ENCODE data around the gene CKS2. TPM values are rescaled to one million over a fixed set of nuclear protein-coding genes. Genes with fewer than 3 reads are reported as not detected.

Gene CKS2
- total and polyA plus RNA-seq, 3 experiments from 2014 or later = 21.2 to 253 (median 252) TPM

GRCh38 chr9:89304020-89304833 lies 6.8 kb upstream of the CKS2 start:
- H3K27ac ChIP-seq (ENCODE audit: low read depth, low read length) = no peak overlapping the region
- Mint-ChIP-seq H3K27ac (no peak overlapping the region), H3K36me3 (peaks cover 3 to 4% (median 3%) of the 10 kb centered on the region in 3 donors), H3K4me3 (no peak overlapping the region), H3K27me3 (no peaks in the 10 kb centered on the region), H3K4me1 (no peaks in the 10 kb centered on the region), H3K9me3 (no peaks in the 10 kb centered on the region)
- H3K36me3 ChIP-seq (ENCODE audit: insufficient read depth, low read length) = no peaks in the 10 kb centered on the region
- no peak overlapping the region for H3K4me3 ChIP-seq (ENCODE audit: low read length)
- DNase-seq = no peak
- ChIA-PET POLR2A (no interaction called here), CTCF (no interaction called here)
- peaks cover 2% of the 10 kb centered on the region for H3K4me1 ChIP-seq (ENCODE audit: insufficient read depth, low read length)
- H3K27me3 ChIP-seq (ENCODE audit: insufficient read depth, low read length, poor library complexity, severe bottlenecking) = no peaks in the 10 kb centered on the region
- no peaks in the 10 kb centered on the region for H3K9me3 ChIP-seq (ENCODE audit: low read length)

GRCh38 chr9:89304834-89305188 lies 6.2 kb upstream of the CKS2 start:
- H3K4me3 ChIP-seq (ENCODE audit: low read length) = no peak overlapping the region
- no peak overlapping the region for H3K27ac ChIP-seq (ENCODE audit: low read depth, low read length)
- H3K36me3 Mint-ChIP-seq = peaks cover 3 to 4% (median 4%) of the 10 kb centered on the region in 3 donors
- no peak for DNase-seq
- no peak overlapping the region for H3K27ac Mint-ChIP-seq
- H3K27me3 Mint-ChIP-seq = no peaks in the 10 kb centered on the region
- no peaks in the 10 kb centered on the region for H3K27me3 ChIP-seq (ENCODE audit: insufficient read depth, low read length, poor library complexity, severe bottlenecking)
- peaks cover 3 to 4% (median 3%) of the 10 kb centered on the region in 3 donors for H3K4me1 Mint-ChIP-seq
- no peak overlapping the region for H3K4me3 Mint-ChIP-seq
- H3K9me3 Mint-ChIP-seq = no peaks in the 10 kb centered on the region
- H3K4me1 ChIP-seq (ENCODE audit: insufficient read depth, low read length) = peaks cover 8% of the 10 kb centered on the region
- ChIA-PET POLR2A (no interaction called here), CTCF (no interaction called here)
- H3K9me3 ChIP-seq (ENCODE audit: low read length) = no peaks in the 10 kb centered on the region
- no peaks in the 10 kb centered on the region for H3K36me3 ChIP-seq (ENCODE audit: insufficient read depth, low read length)

- peaks cover 12% of the 10 kb centered on the region for H3K4me1 ChIP-seq (ENCODE audit: insufficient read depth, low read length)
- Mint-ChIP-seq H3K27me3 (peaks cover 0 to 4% of the 10 kb centered on the region in 2 donors), H3K27ac (peak overlapping the region in 1 of 8 donors; percentile 53), H3K36me3 (peaks cover 3 to 10% (median 4%) of the 10 kb centered on the region in 3 donors), H3K4me3 (no peak overlapping the region), H3K9me3 (peaks cover 0 to 2% (median 0%) of the 10 kb centered on the region in 5 donors), H3K4me1 (peaks cover 11 to 12% (median 12%) of the 10 kb centered on the region in 3 donors)
- POLR2A ChIA-PET = no interaction called here
- CTCF ChIA-PET = no interaction called here
- no peak overlapping the region for H3K4me3 ChIP-seq (ENCODE audit: low read length)
- H3K9me3 ChIP-seq (ENCODE audit: low read length) = no peaks in the 10 kb centered on the region
- no peaks in the 10 kb centered on the region for H3K36me3 ChIP-seq (ENCODE audit: insufficient read depth, low read length)
- H3K27ac ChIP-seq (ENCODE audit: low read depth, low read length) = no peak overlapping the region
- DNase-seq = no peak
- H3K27me3 ChIP-seq (ENCODE audit: insufficient read depth, low read length, poor library complexity, severe bottlenecking) = no peaks in the 10 kb centered on the region
Measured at GRCh38 chr9:89305868-89306267, 5.1 kb upstream of the CKS2 start.

GRCh38 chr9:89309166-89309565 lies 1.8 kb upstream of the CKS2 start:
- H3K27me3 ChIP-seq (ENCODE audit: insufficient read depth, low read length, poor library complexity, severe bottlenecking) = no peaks in the 10 kb centered on the region
- Mint-ChIP-seq H3K9me3 (peaks cover 0 to 4% (median 0%) of the 10 kb centered on the region in 5 donors), H3K27me3 (peaks cover 6 to 8% of the 10 kb centered on the region in 2 donors), H3K4me3 (peak overlapping the region in 5 of 7 donors; percentile 23 to 95 (median 48)), H3K36me3 (peaks cover 2 to 12% (median 4%) of the 10 kb centered on the region in 3 donors), H3K27ac (peak overlapping the region; percentile 74 to 100 (median 98)), H3K4me1 (peaks cover 24 to 42% (median 41%) of the 10 kb centered on the region in 3 donors)
- H3K4me3 ChIP-seq (ENCODE audit: low read length) = no peak overlapping the region
- H3K4me1 ChIP-seq (ENCODE audit: insufficient read depth, low read length) = peaks cover 30% of the 10 kb centered on the region
- H3K27ac ChIP-seq (ENCODE audit: low read depth, low read length) = peak overlapping the region; percentile 99
- POLR2A ChIA-PET = no interaction called here
- no peak for DNase-seq
- no peaks in the 10 kb centered on the region for H3K9me3 ChIP-seq (ENCODE audit: low read length)
- no peaks in the 10 kb centered on the region for H3K36me3 ChIP-seq (ENCODE audit: insufficient read depth, low read length)
- CTCF ChIA-PET = interaction anchor here (1.5 kb wide), 1 partner anchor 9 kb away, joined by 4 read pairs; the partner anchor contains the start of gene SECISBP2

- H3K27me3 Mint-ChIP-seq = peaks cover 6 to 8% of the 10 kb centered on the region in 2 donors
- peaks cover 2 to 15% (median 4%) of the 10 kb centered on the region in 3 donors for H3K36me3 Mint-ChIP-seq
- ChIA-PET POLR2A (interaction anchor here (0.6 to 1.6 kb wide), 3 partner anchors 9 to 172 kb away, joined by 3 to 15 read pairs (median 8); partner anchors contain the start of gene SECISBP2), CTCF (interaction anchor here (1.5 kb wide), 2 partner anchors 9 to 239 kb away, joined by 4 read pairs; partner anchors contain the start of gene SECISBP2)
- H3K4me3 Mint-ChIP-seq = peak overlapping the region; percentile 92 to 98 (median 96)
- H3K4me1 ChIP-seq (ENCODE audit: insufficient read depth, low read length) = peaks cover 30% of the 10 kb centered on the region
- no peak for DNase-seq
- peak overlapping the region; percentile 97 to 100 (median 98) for H3K27ac Mint-ChIP-seq
- no peaks in the 10 kb centered on the region for H3K36me3 ChIP-seq (ENCODE audit: insufficient read depth, low read length)
- H3K27me3 ChIP-seq (ENCODE audit: insufficient read depth, low read length, poor library complexity, severe bottlenecking) = no peaks in the 10 kb centered on the region
- no peaks in the 10 kb centered on the region for H3K9me3 ChIP-seq (ENCODE audit: low read length)
- H3K9me3 Mint-ChIP-seq = peaks cover 0 to 4% (median 0%) of the 10 kb centered on the region in 5 donors
- H3K27ac ChIP-seq (ENCODE audit: low read depth, low read length) = peak overlapping the region; percentile 99
- H3K4me3 ChIP-seq (ENCODE audit: low read length) = peak overlapping the region; percentile 71
- H3K4me1 Mint-ChIP-seq = peaks cover 26 to 48% (median 48%) of the 10 kb centered on the region in 3 donors
Measured at GRCh38 chr9:89309608-89310474, 1.2 kb upstream of the CKS2 start.

- POLR2A ChIA-PET = no interaction called here
Measured at GRCh38 chr9:89311346-89312221, 589 bp downstream of the CKS2 start.

GRCh38 chr9:89312222-89312571 lies 1.2 kb downstream of the CKS2 start:
- Mint-ChIP-seq H3K36me3 (peaks cover 0 to 26% (median 0%) of the 10 kb centered on the region in 3 donors), H3K4me1 (peaks cover 27 to 52% (median 51%) of the 10 kb centered on the region in 3 donors), H3K9me3 (peaks cover 0 to 4% (median 0%) of the 10 kb centered on the region in 5 donors), H3K27ac (peak overlapping the region in 5 of 8 donors; percentile 36 to 97 (median 70)), H3K4me3 (peak overlapping the region; percentile 69 to 98 (median 96)), H3K27me3 (peaks cover 6 to 8% of the 10 kb centered on the region in 2 donors)
- H3K4me1 ChIP-seq (ENCODE audit: insufficient read depth, low read length) = peaks cover 30% of the 10 kb centered on the region
- peak overlapping the region; percentile 99 for H3K27ac ChIP-seq (ENCODE audit: low read depth, low read length)
- no peaks in the 10 kb centered on the region for H3K27me3 ChIP-seq (ENCODE audit: insufficient read depth, low read length, poor library complexity, severe bottlenecking)
- ChIA-PET CTCF (no interaction called here), POLR2A (no interaction called here)
- no peaks in the 10 kb centered on the region for H3K36me3 ChIP-seq (ENCODE audit: insufficient read depth, low read length)
- H3K4me3 ChIP-seq (ENCODE audit: low read length) = peak overlapping the region; percentile 68
- DNase-seq = no peak
- H3K9me3 ChIP-seq (ENCODE audit: low read length) = no peaks in the 10 kb centered on the region

More at GRCh38 chr9:89311346-89312221, 589 bp downstream of the CKS2 start:
- H3K27ac ChIP-seq (ENCODE audit: low read depth, low read length) = peak overlapping the region; percentile 99
- peak overlapping the region; percentile 68 for H3K4me3 ChIP-seq (ENCODE audit: low read length)
- H3K9me3 ChIP-seq (ENCODE audit: low read length) = no peaks in the 10 kb centered on the region
- no peaks in the 10 kb centered on the region for H3K27me3 ChIP-seq (ENCODE audit: insufficient read depth, low read length, poor library complexity, severe bottlenecking)
- DNase-seq = peak in 1 of 5 donors; percentile 10
- peak overlapping the region; percentile 90 to 100 (median 98) for H3K27ac Mint-ChIP-seq
- H3K27me3 Mint-ChIP-seq = peaks cover 6 to 8% of the 10 kb centered on the region in 2 donors
- H3K9me3 Mint-ChIP-seq = peaks cover 0 to 4% (median 0%) of the 10 kb centered on the region in 5 donors
- peaks cover 27 to 49% (median 48%) of the 10 kb centered on the region in 3 donors for H3K4me1 Mint-ChIP-seq
- no peaks in the 10 kb centered on the region for H3K36me3 ChIP-seq (ENCODE audit: insufficient read depth, low read length)
- peaks cover 30% of the 10 kb centered on the region for H3K4me1 ChIP-seq (ENCODE audit: insufficient read depth, low read length)
- H3K4me3 Mint-ChIP-seq = peak overlapping the region; percentile 92 to 98 (median 96)
- CTCF ChIA-PET = no interaction called here
- peaks cover 2 to 21% (median 4%) of the 10 kb centered on the region in 3 donors for H3K36me3 Mint-ChIP-seq
